ENCODE data around the gene GATA6. TPM values are rescaled to one million over a fixed set of nuclear protein-coding genes. Genes with fewer than 3 reads are reported as not detected.
"Not testable (repeated sequence)": the region's sequence is repeated elsewhere in the genome, so short reads cannot be mapped to it uniquely, and the experiment has no call there.

GATA6 gene
- total RNA-seq, 1 donor from 2014 or later, result 0.32 TPM

DNA sequence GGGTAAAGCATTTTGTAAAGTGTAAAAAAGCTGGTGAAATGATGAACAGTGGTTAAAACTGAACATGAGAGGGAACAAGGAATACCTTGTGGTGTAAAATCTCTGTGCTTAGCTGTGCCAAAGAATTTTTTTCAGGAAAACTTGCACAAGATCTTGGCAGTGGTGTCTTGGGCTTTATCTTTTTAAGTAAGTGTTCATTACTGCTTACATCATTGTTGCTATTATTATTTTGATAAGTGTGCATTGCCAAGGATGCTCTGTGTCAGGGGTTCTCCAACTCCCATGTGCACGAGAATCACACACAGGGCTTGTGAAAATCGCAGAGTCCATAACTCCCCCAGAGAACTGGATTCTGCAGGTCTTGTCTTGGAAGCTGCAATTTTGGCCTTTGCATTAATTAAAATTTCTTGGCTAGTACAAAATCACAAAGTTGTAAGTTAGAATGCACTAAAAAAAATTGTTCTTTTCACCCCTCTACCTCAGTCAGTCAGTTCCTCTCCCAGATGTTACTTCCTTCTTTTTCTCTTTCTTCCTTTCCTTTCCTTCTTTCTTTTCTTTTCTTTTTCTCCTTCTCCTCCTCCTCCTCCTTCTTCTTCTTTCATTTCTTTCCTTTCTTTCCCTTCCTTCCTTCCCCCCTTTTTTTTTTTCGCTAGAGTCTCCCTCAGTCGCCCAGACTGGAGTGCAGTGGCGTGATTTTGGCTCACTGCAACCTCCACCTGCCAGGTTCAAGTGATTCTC lies 37.8 kb downstream of the GATA6 start:
- ATAC-seq, result no peak

DNA sequence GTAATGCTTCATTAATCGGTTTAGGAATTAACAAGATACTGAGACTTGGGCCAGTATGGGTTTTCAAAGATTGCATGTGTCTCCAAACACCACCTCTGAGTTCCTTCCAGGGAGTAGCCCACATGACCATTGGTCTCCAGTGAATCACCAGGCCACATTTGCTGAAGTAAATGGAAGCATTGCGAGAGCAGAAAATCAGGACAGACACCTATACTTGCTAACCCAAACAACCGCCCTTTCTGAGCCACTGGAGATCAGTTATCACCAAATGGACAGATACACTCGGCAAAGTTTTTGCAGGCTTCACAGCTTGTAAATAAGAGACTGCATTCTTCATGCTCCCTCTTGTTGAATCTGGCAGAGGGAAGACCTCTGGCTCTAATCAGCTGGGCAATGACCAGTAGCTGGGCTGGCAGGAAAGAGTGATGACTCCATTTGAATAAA lies 40.9 kb downstream of the GATA6 start:
- no peak for ATAC-seq

DNA sequence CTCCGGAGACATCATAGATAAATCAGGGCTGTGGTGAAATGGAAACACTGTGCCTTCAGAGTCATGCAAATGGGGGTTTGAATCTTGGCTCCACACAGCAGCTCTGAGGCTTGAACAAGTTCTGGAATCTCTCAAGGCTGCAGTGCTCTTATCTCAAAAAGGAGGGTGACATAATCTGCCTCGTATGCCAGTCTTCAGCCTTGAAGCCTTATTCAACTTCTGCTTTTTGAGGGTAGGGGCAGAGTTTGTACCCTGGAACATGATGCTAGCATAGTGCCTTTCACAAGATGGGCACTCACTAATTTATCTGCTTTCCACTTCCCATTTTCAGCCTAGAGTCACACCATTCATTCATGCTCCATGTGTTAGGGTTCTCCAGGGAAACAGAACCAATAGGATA lies 42.3 kb downstream of the GATA6 start:
- ATAC-seq, result no peak

DNA sequence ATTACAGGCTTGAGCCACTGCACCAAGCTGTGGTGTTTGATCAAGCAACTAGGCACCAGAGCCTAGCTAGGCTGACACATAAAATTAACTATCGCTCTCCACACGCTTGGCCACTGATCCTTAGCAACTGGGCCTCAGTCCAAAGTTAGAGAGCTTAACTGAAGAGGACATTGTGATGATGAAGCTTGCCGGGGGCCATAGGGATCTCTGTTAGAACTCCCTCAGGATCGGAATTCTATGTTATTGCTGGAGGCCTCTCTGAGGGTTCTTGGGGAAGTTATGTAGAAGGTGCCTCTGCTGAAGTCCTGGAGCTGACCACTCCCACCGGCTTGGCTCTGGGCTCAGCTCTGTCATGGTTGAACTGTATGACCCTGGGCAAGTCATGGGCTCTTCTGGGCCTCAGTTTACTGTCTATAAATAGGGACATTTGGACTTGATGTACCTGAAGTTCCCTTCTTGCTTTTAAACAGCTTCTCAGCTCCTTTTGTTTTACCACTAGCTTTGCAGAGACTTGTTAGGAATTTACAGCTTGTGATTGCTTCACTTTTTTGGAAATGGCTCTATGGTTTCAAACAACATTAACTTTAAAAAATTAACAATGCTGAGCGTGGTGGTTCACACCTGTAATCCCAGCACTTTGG lies 44.1 kb downstream of the GATA6 start:
- ATAC-seq, result peak; percentile 62

DNA sequence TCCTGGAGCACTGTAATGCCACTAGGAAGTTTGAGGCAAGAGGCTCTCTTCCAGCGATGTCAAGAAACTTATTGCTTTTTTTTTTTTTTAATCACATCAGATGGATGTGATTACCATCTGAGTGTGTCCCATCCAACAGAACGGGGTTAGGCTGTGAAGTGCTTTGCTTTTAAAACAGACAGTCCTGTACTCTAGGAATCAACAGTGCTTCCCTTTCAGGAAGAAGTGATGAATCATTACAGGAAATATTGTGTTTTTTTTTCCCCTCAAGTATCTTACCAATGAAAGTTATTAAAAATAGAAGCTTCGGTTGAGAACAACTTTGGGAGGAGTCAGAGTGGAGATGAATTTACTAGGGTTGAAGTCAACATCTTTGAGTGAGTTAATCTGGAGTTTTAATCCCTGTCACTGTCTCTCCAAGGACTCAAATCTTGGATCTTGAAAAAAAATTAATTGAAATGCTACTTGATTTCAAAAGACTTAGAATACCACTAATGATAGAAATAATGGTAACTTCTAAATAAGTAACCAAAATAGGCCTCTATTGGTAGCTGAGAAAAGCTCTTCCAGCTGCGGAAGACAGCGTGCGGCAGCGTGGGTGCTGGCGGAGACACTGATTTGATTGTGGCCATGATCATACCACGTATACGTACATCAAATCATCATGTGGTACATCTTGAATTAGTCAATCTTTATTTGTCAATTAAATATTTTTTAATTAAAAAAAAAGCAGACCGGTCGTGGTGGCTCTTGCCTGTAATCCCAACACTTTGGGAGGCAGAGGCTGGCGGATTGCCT lies 45.5 kb downstream of the GATA6 start:
- ATAC-seq, result peak; percentile 36

DNA sequence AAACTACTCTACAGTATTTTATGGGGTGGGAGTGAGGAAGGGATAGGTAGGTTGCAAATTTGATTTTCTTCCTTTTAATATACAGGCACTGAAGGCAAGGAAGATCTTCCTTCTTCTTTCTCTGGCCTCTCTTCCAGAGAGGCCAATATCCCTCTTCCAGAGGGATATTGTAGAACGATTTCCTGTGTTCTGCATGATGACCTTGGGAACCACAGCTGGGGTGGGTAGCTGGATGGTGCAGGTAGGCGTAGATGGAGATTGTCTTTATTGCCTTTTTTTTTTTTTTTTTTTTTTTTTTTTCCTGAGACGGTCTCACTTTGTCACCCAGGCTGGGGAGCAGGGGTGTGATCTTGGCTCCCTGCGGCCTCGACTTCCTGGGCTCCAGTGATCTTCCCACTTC lies 49.4 kb downstream of the GATA6 start:
- no peak for ATAC-seq

DNA sequence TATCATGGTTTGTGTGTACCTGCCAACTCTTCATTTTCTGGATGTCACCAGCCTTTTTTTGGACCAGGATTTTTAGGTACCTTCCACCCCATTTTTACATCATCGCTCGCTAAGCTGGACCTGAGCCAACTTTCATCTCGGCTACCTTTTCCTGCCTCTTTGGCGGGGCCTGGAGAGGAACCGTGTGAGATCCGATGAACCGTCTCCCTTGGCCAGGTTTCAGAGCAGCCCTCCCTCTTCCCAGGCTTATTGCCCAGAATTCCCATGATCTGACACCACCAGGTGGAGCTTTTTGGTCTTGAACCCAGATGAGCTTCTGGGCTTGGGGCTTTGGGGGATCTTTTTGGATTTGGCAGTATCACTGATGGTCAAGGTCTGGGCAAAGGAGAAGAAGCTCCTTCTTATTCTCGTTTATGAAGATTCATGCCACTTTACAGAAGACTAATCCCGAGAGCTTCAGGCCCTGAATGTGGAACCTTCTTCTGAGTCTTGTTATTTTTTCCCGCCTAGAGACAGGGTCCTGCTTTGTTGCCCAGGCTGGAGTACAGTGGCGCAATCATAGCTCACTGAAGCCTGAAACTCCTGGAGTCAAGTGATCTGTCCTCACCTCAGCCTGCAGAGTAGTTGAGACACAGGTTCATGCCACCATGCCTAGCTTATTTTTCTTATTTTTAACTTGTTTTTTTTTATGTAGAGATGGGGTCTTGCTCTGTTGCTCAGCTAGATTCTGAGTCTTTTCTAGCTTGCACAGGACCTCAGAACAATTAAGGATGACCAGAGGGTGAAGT lies 50.4 kb downstream of the GATA6 start:
- ATAC-seq, result no peak

DNA sequence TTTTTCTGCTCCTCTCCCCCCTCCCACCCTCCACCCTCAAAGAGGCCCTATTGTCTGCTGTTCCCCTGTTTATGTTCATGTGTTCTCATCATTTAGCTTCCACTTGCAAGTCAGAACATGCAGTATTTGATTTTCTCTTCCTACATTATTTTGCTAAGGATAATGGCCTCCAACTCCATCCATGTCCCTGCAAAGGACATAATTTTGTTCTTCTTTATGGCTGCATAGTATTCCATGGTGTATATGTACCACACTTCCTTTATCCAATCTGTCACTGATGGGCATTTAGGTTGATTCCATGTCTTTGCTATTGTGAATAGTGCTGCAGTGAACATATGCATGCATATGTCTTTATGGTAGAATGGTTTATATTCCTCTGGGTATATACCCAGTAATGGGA lies 51.2 kb downstream of the GATA6 start:
- not testable (repeated sequence) for ATAC-seq

DNA sequence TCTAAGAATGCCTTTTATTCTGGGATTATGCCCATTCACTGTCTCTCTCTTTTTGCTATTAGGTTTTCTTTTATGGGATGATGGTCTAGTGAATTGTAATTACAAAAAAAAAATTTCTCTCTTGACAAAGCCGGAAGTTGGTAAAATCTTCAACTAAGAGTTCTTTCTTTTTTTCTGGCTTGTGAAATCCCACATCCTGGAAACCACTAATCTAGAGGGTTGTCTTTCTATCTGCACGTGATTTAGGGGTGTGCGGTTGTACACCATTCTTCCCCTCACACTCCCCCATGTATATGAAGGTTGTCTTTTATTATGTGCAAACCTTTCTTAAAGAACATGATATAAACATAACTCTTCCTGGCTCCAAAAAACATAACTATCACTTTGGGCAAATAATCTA lies 52.0 kb downstream of the GATA6 start:
- no peak for ATAC-seq

DNA sequence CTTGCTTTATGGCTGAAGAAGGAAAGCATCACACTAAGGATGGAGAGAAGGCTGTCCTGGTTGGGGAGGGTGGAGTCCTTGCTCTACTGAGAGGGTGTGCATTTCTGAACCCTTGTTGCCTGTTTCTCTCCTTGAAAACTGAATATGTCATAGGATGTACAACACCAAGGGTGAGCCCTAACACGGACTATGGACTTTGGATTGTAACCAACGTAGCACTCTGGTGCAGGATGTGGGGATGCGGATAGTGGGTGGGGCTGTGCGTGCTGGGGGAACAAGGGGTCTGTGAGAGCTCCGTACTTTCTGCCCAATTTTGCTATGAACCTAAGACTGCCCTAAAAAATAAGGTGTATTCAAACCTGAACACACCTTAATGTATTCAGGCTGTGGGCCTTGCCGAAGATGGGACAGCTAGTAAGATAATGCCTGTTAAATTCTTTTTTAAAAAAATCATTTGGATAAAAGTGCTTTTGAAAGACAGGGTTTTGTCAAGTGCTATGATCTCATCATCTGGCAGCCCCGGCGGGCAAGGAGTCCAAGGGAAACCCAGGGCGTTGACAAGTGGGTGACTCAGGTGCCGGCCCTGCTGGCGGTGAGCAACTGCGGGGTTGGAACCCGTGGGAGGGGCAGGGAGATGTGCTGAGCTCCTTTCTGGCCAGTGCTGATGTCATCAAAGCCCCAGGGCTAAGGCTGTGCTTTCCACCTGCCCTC lies 54.0 kb downstream of the GATA6 start:
- ATAC-seq, result peak; percentile 100

DNA sequence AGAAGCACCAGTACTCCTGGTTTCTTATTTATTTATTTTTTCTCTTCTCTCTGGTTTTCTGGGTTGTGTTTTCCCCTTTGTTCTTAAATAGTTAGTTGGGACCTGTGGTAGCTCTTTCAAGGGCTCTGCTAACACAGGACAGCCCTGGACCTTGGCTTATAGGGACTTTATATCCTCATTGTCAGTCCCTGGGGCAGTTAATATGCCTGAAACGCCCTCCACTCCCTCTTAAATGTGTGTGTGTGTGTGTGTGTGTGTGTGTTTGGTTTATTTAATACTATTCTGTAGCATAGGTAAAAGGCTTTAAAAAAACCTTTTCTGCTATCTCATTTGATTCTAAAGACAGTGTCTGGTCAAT lies 54.6 kb downstream of the GATA6 start:
- ATAC-seq, result no peak

DNA sequence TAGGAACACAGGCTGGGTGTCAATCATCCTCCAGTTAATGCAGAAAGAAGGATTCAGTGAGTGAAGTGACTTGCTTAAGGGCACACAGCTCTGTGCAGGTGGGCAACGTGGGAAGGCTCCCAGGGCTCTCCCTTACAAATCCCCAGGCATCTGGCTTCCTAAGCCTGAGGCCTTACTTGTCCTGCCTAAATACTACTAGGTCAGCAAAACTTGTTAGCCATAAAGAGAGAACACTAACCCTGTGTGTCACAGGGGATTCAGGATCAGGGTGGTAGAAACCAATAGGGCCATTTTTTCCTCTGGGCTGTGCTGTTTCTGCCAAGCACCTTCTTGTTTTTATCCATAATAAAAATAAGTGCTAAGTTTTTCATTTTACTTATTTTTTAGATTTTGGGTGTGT lies 55.0 kb downstream of the GATA6 start:
- ATAC-seq, result peak; percentile 15

DNA sequence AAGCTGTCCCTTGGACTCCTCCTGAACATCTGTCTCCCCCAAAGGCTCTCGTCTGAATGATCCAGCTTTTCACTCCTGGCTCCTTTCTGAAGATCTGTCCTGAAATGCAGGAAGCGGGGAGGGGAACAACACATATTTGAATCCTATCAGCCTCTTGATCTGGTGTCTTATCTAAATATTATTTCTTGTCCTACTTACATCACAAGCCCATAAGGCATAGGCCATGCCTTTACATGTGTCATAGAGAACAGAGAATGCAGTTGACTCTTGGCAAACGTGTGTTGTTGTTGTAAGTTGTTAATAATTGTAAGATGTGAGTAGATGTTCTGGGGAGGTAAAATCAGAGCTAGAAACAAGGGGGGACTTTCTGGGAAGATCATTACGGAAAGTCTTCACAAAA lies 57.4 kb downstream of the GATA6 start:
- ATAC-seq, result no peak

DNA sequence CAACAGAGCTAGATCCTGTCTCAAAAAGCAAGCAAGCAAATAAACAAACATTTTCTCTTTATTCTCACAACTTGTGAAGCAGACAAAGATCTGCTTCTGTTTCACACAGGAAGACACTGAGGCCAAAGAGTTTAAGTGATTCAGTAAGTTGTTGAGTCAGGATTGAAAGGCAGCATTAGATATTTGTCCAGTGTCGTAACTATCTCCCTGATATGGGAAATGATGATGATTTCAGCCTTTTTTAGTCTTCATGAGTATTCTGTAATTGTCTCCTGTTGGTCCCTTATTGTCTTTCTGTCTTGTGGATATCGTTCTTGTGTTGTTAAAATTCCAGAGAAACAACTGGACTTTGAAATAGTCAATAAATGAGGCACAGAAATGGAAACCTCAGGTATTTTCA lies 59.6 kb downstream of the GATA6 start:
- ATAC-seq, result no peak

DNA sequence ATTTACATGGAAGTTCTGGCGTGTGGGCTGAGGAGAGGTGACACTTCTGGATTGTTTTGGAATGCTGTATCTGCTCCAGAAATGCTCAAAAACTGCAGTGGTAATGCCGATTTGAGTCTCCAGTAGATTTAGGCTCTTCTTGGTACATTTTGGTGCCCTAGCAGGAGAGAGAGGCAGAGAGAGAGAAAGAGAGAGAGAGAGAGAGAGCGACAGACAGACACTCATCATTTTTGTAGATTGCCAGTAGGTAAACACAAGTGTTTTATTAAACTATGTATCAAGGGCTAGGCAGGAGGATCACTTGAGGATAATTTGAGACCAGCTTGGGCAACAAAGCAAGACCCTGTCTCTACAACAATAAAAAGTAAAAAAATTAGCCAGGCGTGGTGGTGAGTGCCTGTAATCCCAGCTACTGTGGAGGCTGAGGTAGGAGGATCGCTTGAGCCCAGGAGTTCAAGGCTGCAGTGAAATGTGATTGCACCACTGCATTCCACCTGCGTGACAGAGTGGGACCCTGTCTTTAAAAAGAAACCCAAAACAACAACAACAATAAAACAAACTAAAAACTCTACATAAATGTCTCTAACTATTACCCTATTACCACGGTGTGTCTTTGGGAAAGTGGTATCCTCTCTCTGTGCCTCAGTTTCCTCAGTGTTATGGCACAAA lies 60.2 kb downstream of the GATA6 start:
- ATAC-seq, result no peak

DNA sequence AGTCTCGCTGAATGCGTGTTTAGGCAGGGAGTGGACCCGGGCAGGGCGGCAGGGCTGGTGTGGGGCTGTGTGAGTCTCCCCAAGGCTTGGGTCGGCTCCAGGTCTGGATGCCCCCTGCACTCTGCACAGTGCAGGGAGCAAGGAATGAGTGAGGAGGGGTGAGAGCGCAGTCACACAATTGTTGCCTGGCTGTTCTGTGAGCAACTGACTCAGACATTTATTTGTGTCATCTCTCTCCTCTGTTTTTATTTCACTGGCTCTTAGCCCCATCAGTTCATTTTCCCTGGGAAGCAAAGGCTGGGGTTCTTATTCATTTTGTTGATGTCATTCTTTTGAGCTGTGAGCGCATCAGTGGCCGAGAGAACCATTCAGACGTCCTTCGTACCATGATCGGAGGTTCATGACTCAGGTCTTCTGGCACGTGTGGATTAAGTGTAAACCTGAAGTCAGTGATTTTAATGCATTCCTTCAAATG lies 61.1 kb downstream of the GATA6 start:
- no peak for ATAC-seq

DNA sequence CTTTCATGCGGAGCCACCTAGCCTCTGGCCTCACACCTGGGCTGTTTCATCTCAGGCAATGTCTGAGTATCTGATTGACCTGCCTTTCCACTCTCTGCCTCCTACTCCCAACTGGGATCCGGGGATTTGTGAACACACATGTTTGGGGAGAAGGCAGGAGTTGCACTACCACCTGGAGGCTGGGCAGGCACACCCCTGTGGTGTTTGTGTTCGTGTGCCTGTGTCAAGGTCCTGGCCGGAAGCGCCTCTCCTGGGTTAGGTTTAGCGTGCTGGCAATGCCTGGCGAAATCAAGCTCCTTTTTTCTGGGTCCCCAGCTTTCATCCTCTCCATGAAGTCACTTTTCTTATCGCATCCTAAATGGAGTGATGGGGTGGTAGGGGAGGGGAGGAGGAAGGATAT lies 63.9 kb downstream of the GATA6 start:
- ATAC-seq, result peak; percentile 37

DNA sequence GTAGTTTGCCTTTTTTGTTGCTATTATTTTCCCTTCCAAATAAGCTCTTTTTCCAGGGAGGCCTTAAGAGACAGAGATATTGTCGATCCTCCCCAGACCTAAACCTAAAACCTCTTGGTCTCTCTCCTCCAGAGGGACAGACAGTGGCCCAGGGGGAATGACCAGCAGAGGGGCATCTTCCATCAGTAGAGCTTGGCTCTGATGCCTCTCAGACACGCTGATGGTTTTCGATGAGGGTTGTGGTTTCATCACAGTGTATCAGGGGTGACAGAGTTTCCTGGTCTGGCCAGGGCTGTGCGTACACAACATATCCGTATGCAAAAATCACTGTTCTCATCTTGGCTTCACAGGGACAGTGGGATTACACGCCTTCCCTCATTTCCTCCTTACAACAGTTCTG lies 68.6 kb downstream of the GATA6 start:
- no peak for ATAC-seq

DNA sequence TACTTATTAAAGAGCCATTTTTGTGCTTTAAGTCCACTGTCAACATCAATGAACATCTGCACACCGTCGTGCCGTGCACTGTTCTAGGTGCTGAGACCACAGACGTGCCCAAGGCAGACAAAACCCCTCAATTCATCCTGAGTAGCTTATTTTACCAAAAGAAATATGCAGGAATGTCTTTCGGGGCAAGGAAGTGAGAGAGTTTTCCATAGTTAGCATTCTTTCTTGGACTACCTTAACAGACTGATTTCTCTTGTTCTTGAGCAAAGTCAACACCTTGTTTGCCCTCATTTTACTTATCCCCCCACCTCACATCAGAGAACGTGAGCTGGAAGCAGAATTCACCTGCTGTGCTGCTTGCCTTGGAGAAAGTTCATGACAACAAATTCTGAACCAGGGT lies 69.3 kb downstream of the GATA6 start:
- no peak for ATAC-seq

DNA sequence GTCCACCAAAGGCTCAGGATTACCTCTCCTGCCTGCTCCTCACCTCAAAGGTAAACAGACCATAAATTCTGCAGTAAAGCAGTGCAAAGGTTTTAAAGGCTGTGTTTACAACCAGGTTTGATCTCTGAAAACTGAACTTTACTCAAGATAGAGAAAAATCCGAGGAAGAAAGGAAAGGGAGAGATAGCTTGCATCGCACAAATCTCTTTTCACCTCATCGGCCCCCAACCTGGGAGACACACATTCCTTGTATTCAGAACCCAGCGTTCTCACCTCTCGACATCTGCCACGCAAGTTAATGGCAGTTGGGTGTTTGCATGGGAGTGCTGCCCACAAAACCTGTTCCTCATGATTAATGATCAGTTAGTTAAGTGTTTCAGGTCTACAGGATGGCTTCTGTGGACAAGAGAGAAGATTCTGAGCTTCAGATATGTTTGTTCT lies 72.6 kb downstream of the GATA6 start:
- ATAC-seq, result no peak

DNA sequence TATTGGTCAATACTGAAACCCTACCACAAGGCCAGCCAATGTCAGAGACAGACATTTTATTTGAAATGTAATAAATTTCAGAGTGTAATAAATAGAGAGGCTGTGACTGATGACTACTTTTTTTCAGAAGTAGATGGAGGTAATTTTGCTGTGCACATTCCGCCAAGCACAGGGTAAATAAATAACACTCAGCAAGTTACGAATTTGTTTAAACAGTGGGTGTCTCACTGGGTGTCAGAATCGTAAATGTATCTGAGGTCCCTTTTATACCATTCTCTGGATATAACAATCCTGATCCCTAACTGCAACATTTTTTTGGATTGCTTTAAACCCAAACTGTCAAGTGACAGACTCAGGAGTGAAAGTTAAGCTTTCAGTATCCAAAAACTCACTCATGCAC lies 74.1 kb downstream of the GATA6 start:
- ATAC-seq, result no peak

Data from esophagus mucosa (tissue), 1 donor.